Endothelial cell of hepatic sinusoid (primary cell): ENCODE results near the gene COG5.

ENCODE experiments used
- in situ Hi-C: cut with HindIII; loops from 2 replicates; pipeline ENCODE4 v1.10.0; 2017; ENCODE audit warnings: low sequenced_read_pairs

Gene COG5

GRCh38 chr7:107168233-107169119 is 395.2 kb downstream of the COG5 start, which contains the start of gene HBP1:
Gene HBP1 (plus strand): TSS chr7:107169003. CDS start chr7:107179894, 10,891 bp downstream.
- in situ Hi-C loops = loop anchor here (25.0 kb wide), 1 partner anchor 381 kb away; no protein-coding TSS in a partner anchor

- in situ Hi-C loops = loop anchor here (25.0 kb wide), 1 partner anchor 380 kb away; no protein-coding TSS in a partner anchor
Measured at GRCh38 chr7:107167483-107168232, 396.1 kb downstream of the COG5 start.

- in situ Hi-C loops = loop anchor here (25.0 kb wide), 1 partner anchor 380 kb away; no protein-coding TSS in a partner anchor
Measured at GRCh38 chr7:107166736-107167426, 396.8 kb downstream of the COG5 start.

GRCh38 chr7:107165341-107165740 is 398.4 kb downstream of the COG5 start:
- in situ Hi-C loops = loop anchor here (25.0 kb wide), 1 partner anchor 378 kb away; no protein-coding TSS in a partner anchor

- in situ Hi-C loops = loop anchor here (25.0 kb wide), 1 partner anchor 377 kb away; no protein-coding TSS in a partner anchor
Measured at GRCh38 chr7:107164092-107164491, 399.6 kb downstream of the COG5 start.

GRCh38 chr7:107162475-107162874 is 401.2 kb downstream of the COG5 start:
- in situ Hi-C loops = loop anchor here (25.0 kb wide), 1 partner anchor 375 kb away; no protein-coding TSS in a partner anchor

GRCh38 chr7:107161415-107161814 is 402.3 kb downstream of the COG5 start:
- in situ Hi-C loops = loop anchor here (25.0 kb wide), 1 partner anchor 374 kb away; no protein-coding TSS in a partner anchor

GRCh38 chr7:107160389-107160788 is 403.3 kb downstream of the COG5 start:
- in situ Hi-C loops = loop anchor here (25.0 kb wide), 1 partner anchor 373 kb away; no protein-coding TSS in a partner anchor

GRCh38 chr7:107158028-107158427 is 405.7 kb downstream of the COG5 start:
- in situ Hi-C loops = loop anchor here (25.0 kb wide), 1 partner anchor 371 kb away; no protein-coding TSS in a partner anchor

- in situ Hi-C loops = loop anchor here (25.0 kb wide), 1 partner anchor 370 kb away; no protein-coding TSS in a partner anchor
Measured at GRCh38 chr7:107157091-107157490, 406.6 kb downstream of the COG5 start.

- in situ Hi-C loops = loop anchor here (25.0 kb wide), 1 partner anchor 368 kb away; no protein-coding TSS in a partner anchor
Measured at GRCh38 chr7:107155726-107156125, 408.0 kb downstream of the COG5 start.

- in situ Hi-C loops = loop anchor here (5.0 to 25.0 kb wide), 2 partner anchors 208 to 368 kb away; no protein-coding TSS in a partner anchor
Measured at GRCh38 chr7:107154826-107155225, 408.9 kb downstream of the COG5 start.

- in situ Hi-C loops = loop anchor here (5.0 to 25.0 kb wide), 2 partner anchors 205 to 365 kb away; no protein-coding TSS in a partner anchor
Measured at GRCh38 chr7:107152011-107152410, 411.7 kb downstream of the COG5 start.
